ENCODE data around the gene ADSL.

The ADSL gene

DNA sequence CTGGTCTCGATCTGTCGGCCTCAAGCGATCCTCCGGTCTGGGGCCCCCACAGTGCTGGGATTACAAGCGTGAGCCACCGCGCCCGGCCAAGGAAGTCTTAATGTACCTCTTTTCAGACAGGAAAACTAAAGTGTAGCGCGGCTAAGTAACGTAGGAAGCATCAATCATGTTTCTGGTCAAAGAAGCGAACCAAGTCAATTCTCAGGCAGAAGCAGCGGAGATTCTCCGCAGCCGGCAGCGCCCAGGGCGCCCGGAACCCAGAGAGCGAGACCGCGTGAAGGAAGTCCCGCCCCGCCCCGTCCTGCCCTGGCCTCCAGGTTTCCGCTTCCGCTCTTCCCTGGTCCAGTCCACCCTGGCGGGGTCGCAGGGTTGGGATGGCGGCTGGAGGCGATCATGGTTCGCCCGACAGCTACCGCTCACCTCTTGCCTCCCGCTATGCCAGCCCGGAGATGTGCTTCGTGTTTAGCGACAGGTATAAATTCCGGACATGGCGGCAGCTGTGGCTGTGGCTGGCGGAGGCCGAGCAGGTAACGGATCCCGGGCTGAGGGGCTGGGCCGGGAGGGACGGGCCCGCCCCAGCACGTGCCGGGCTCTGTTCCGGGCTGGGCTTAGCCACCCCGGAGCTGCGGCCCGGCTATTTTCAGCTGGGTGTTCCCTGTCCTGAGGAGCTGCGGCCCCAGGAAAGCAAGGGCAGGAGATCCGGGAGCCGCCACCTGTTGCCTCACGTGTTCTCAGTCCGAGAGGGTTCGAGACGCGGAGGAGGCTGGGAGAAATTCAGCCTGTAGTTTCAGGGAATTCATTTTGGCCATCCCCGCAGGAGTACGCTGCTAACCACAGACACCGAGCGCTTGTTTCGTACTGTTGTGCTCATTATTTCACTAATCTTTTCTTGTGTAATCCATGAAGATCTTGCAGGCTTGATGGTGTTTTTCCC is at the start of gene ADSL:
Gene ADSL, plus strand, starts transcription at position 316 of the 934 bp plus-strand sequence. Its CDS starts 59 bp downstream, at position 375.
- DNase-seq (ENCODE audit: extremely low read depth, insufficient read length), result peak; percentile 92
- H3K4me3 ChIP-seq (replicated peaks; ENCODE audit: low read depth, low read length), result peak within 1 kb of the TSS; percentile 93
- no peaks in the 10 kb centered on the region for H3K27me3 ChIP-seq (replicated peaks; ENCODE audit: control insufficient read depth, insufficient read depth, low read length)
- TF ChIP-seq, protein P1, sequence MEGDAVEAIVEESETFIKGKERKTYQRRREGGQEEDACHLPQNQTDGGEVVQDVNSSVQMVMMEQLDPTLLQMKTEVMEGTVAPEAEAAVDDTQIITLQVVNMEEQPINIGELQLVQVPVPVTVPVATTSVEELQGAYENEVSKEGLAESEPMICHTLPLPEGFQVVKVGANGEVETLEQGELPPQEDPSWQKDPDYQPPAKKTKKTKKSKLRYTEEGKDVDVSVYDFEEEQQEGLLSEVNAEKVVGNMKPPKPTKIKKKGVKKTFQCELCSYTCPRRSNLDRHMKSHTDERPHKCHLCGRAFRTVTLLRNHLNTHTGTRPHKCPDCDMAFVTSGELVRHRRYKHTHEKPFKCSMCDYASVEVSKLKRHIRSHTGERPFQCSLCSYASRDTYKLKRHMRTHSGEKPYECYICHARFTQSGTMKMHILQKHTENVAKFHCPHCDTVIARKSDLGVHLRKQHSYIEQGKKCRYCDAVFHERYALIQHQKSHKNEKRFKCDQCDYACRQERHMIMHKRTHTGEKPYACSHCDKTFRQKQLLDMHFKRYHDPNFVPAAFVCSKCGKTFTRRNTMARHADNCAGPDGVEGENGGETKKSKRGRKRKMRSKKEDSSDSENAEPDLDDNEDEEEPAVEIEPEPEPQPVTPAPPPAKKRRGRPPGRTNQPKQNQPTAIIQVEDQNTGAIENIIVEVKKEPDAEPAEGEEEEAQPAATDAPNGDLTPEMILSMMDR (IDR thresholded peaks at IDR 0.05; ENCODE audit: insufficient read depth, low read length, poor library complexity, severe bottlenecking), result no peak
- H3K36me3 ChIP-seq (ENCODE audit: control insufficient read depth, insufficient read depth, low read length), result peaks cover 3% of the 10 kb centered on the region

DNA sequence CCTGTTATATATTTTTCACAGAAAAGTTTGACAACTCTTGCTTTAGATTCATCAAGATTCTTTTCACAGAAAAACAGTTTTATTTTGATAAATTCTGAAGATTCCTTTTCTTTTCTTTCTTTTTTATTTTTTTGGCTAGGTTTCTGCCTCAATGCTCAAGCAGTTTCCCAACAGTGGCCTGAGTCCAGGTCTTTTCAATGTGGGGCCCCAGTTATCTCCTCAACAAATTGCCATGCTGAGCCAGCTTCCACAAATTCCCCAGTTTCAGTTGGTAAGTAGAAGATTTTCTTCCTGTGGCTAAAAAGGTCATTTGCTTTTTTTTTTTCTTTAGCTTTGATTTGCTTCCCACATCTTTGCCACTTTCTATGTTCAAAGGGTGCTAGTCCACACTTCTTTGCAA is 46.0 kb upstream of the ADSL start:
- no peak for DNase-seq (ENCODE audit: extremely low read depth, insufficient read length)
- TF ChIP-seq, protein P1 (IDR thresholded peaks at IDR 0.05; ENCODE audit: insufficient read depth, low read length, poor library complexity, severe bottlenecking), result no peak
- no peaks in the 10 kb centered on the region for H3K27me3 ChIP-seq (replicated peaks; ENCODE audit: control insufficient read depth, insufficient read depth, low read length)
- no peak overlapping the region for H3K4me3 ChIP-seq (replicated peaks; ENCODE audit: low read depth, low read length)
- peaks cover 6% of the 10 kb centered on the region for H3K36me3 ChIP-seq (ENCODE audit: control insufficient read depth, insufficient read depth, low read length)

DNA sequence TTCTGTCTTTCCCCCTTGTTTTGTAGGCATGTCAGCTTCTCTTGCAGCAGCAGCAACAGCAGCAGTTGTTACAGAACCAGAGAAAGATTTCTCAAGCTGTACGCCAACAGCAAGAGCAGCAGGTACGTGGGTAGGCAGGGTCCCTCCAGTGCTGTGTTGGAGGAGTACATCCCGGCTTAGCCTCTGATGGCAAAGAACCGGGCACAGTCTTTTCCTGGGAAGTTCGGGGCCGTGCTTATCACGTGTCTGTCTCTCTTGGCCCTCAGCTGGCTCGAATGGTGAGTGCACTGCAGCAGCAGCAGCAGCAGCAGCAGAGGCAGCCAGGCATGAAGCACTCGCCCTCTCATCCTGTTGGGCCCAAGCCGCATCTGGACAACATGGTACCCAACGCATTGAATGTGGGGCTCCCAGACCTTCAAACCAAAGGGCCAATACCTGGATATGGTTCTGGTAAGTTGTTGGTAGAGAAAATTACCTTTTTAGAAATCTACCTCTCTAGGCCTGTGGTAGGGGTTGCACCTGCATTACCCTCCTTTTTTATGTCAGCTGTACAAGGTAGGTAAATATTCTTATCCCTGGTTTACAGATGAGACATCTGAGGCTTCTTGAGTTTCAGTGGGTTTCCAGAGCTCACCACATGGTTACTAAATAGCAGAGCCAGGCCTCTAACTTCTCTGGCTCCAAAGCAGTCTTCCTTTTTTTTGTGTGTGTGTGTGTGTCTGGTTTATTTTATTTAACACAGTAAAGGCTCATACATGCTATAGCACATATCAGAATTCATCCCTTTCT is 45.2 kb upstream of the ADSL start:
- Histone ChIP-seq H3K36me3 (ENCODE audit: control insufficient read depth, insufficient read depth, low read length) (peaks cover 6% of the 10 kb centered on the region), H3K4me3 (replicated peaks; ENCODE audit: low read depth, low read length) (no peak overlapping the region), H3K27me3 (replicated peaks; ENCODE audit: control insufficient read depth, insufficient read depth, low read length) (no peaks in the 10 kb centered on the region)
- TF ChIP-seq, protein P1 (IDR thresholded peaks at IDR 0.05; ENCODE audit: insufficient read depth, low read length, poor library complexity, severe bottlenecking), result peak; percentile 5
- peak; percentile 17 for DNase-seq (ENCODE audit: extremely low read depth, insufficient read length)

DNA sequence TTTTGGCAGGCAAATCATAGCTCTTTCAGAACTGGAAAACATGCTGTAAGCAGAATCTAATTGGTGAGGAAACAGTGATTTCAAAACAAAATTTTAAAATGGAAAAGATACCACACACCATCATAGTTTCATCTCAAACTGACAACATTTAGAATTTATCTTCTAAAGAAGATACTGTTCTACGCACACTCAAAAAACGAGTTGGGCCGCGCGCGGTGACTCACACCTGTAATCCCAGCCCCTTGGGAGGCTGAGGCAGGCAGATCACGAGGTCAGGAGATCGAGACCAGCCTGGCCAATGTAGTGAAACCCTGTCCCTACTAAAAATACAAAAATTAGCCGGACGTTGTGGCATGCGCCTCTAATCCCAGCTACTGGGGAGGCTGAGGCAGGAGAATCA is 44.2 kb upstream of the ADSL start:
- DNase-seq (ENCODE audit: extremely low read depth, insufficient read length), result no peak
- no peaks in the 10 kb centered on the region for H3K27me3 ChIP-seq (replicated peaks; ENCODE audit: control insufficient read depth, insufficient read depth, low read length)
- H3K36me3 ChIP-seq (ENCODE audit: control insufficient read depth, insufficient read depth, low read length), result peaks cover 8% of the 10 kb centered on the region
- TF ChIP-seq, protein P1 (IDR thresholded peaks at IDR 0.05; ENCODE audit: insufficient read depth, low read length, poor library complexity, severe bottlenecking), result no peak
- no peak overlapping the region for H3K4me3 ChIP-seq (replicated peaks; ENCODE audit: low read depth, low read length)

DNA sequence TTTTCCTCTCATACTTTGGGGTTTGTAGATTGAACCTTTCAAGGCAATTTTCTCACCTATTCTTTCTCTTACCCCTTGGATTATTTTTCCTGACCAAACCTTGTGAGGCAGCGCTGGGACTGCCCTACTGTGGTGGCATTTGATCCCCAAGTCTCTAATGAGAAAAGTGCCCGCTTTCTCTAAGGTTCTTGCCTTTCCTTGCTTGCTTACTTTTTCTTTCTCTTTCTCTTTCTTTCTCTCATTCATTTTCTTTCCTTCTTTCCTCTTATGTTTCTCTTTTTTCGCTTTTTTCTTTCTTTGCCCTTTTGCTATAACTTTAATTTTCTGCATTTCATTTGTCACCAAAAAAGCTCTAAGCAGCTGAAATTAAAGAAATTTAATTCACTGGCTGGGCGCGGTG is 40.7 kb upstream of the ADSL start:
- Histone ChIP-seq H3K27me3 (replicated peaks; ENCODE audit: control insufficient read depth, insufficient read depth, low read length) (no peaks in the 10 kb centered on the region), H3K36me3 (ENCODE audit: control insufficient read depth, insufficient read depth, low read length) (peaks cover 15% of the 10 kb centered on the region), H3K4me3 (replicated peaks; ENCODE audit: low read depth, low read length) (no peak overlapping the region)
- TF ChIP-seq, protein P1 (IDR thresholded peaks at IDR 0.05; ENCODE audit: insufficient read depth, low read length, poor library complexity, severe bottlenecking), result no peak
- DNase-seq (ENCODE audit: extremely low read depth, insufficient read length), result no peak

All from GM06990 (cell line).